ENCODE measurements around the gene WASF1.
A peak's percentile ranks its signal among the peaks of the same experiment; 100 is the strongest.

The WASF1 gene

GRCh38 chr6:110179406-110180227 lies at the start of gene WASF1:
Gene WASF1, minus strand, starts transcription at chr6:110179670. Its CDS starts 52,069 bp downstream, at chr6:110127601.
- H3K4me1 ChIP-seq (ENCODE audit: control insufficient read depth in 1 of 2, insufficient read depth in 2 of 2, low read length in 2 of 2), result peaks cover 23 to 27% of the 10 kb centered on the region in 2 donors
- peak within 1 kb of the TSS; percentile 94 for H3K27ac ChIP-seq (ENCODE audit: low read length)
- peak within 1 kb of the TSS; percentile 73 to 99 for H3K4me3 ChIP-seq (ENCODE audit: low read depth in 1 of 2, low read length in 2 of 2)

GRCh38 chr6:110226261-110226660 lies 46.8 kb upstream of the WASF1 start:
- Histone ChIP-seq H3K4me1 (ENCODE audit: control insufficient read depth in 1 of 2, insufficient read depth in 2 of 2, low read length in 2 of 2) (no peaks in the 10 kb centered on the region), H3K9me3 (ENCODE audit: control insufficient read depth in 1 of 2, low read length in 2 of 2) (no peaks in the 10 kb centered on the region), H3K27me3 (ENCODE audit: low read depth, low read length) (no peaks in the 10 kb centered on the region), H3K4me3 (ENCODE audit: low read depth in 1 of 2, low read length in 2 of 2) (no peak overlapping the region), H3K27ac (ENCODE audit: low read length) (no peak overlapping the region), H3K36me3 (ENCODE audit: control insufficient read depth in 1 of 2, insufficient read depth in 2 of 2, low read length in 2 of 2) (peaks cover 23 to 27% of the 10 kb centered on the region in 2 donors)

More at GRCh38 chr6:110179406-110180227, at the start of gene WASF1:
- H3K9me3 ChIP-seq (ENCODE audit: control insufficient read depth in 1 of 2, low read length in 2 of 2), result no peaks in the 10 kb centered on the region
- H3K27me3 ChIP-seq (ENCODE audit: low read depth, low read length), result no peaks in the 10 kb centered on the region
- peaks cover 0 to 3% of the 10 kb centered on the region in 2 donors for H3K36me3 ChIP-seq (ENCODE audit: control insufficient read depth in 1 of 2, insufficient read depth in 2 of 2, low read length in 2 of 2)

- peaks cover 20 to 50% of the 10 kb centered on the region in 2 donors for H3K36me3 ChIP-seq (ENCODE audit: control insufficient read depth in 1 of 2, insufficient read depth in 2 of 2, low read length in 2 of 2)
- H3K4me3 ChIP-seq (ENCODE audit: low read depth in 1 of 2, low read length in 2 of 2), result no peak overlapping the region
- no peak overlapping the region for H3K27ac ChIP-seq (ENCODE audit: low read length)
- H3K27me3 ChIP-seq (ENCODE audit: low read depth, low read length), result no peaks in the 10 kb centered on the region
- H3K4me1 ChIP-seq (ENCODE audit: control insufficient read depth in 1 of 2, insufficient read depth in 2 of 2, low read length in 2 of 2), result no peaks in the 10 kb centered on the region
- no peaks in the 10 kb centered on the region for H3K9me3 ChIP-seq (ENCODE audit: control insufficient read depth in 1 of 2, low read length in 2 of 2)
These were observed 42.3 kb upstream of the WASF1 start for GRCh38 chr6:110221738-110222137.

- no peaks in the 10 kb centered on the region for H3K9me3 ChIP-seq (ENCODE audit: control insufficient read depth in 1 of 2, low read length in 2 of 2)
- no peak overlapping the region for H3K27ac ChIP-seq (ENCODE audit: low read length)
- H3K4me1 ChIP-seq (ENCODE audit: control insufficient read depth in 1 of 2, insufficient read depth in 2 of 2, low read length in 2 of 2), result no peaks in the 10 kb centered on the region
- H3K36me3 ChIP-seq (ENCODE audit: control insufficient read depth in 1 of 2, insufficient read depth in 2 of 2, low read length in 2 of 2), result peaks cover 51 to 52% of the 10 kb centered on the region in 2 donors
- no peak overlapping the region for H3K4me3 ChIP-seq (ENCODE audit: low read depth in 1 of 2, low read length in 2 of 2)
- no peaks in the 10 kb centered on the region for H3K27me3 ChIP-seq (ENCODE audit: low read depth, low read length)
These were observed 37.8 kb upstream of the WASF1 start for GRCh38 chr6:110217266-110217665.

GRCh38 chr6:110216140-110216539 lies 36.7 kb upstream of the WASF1 start:
- H3K4me3 ChIP-seq (ENCODE audit: low read depth in 1 of 2, low read length in 2 of 2), result no peak overlapping the region
- H3K27ac ChIP-seq (ENCODE audit: low read length), result no peak overlapping the region
- H3K36me3 ChIP-seq (ENCODE audit: control insufficient read depth in 1 of 2, insufficient read depth in 2 of 2, low read length in 2 of 2), result peaks cover 60 to 61% of the 10 kb centered on the region in 2 donors

GRCh38 chr6:110214338-110214737 lies 34.9 kb upstream of the WASF1 start:
- no peaks in the 10 kb centered on the region for H3K27me3 ChIP-seq (ENCODE audit: low read depth, low read length)
- no peak overlapping the region for H3K27ac ChIP-seq (ENCODE audit: low read length)
- H3K4me1 ChIP-seq (ENCODE audit: control insufficient read depth in 1 of 2, insufficient read depth in 2 of 2, low read length in 2 of 2), result no peaks in the 10 kb centered on the region
- H3K36me3 ChIP-seq (ENCODE audit: control insufficient read depth in 1 of 2, insufficient read depth in 2 of 2, low read length in 2 of 2), result peaks cover 52 to 60% of the 10 kb centered on the region in 2 donors
- H3K9me3 ChIP-seq (ENCODE audit: control insufficient read depth in 1 of 2, low read length in 2 of 2), result no peaks in the 10 kb centered on the region
- no peak overlapping the region for H3K4me3 ChIP-seq (ENCODE audit: low read depth in 1 of 2, low read length in 2 of 2)

More at GRCh38 chr6:110216140-110216539, 36.7 kb upstream of the WASF1 start:
- Histone ChIP-seq H3K27me3 (ENCODE audit: low read depth, low read length) (no peaks in the 10 kb centered on the region), H3K9me3 (ENCODE audit: control insufficient read depth in 1 of 2, low read length in 2 of 2) (no peaks in the 10 kb centered on the region), H3K4me1 (ENCODE audit: control insufficient read depth in 1 of 2, insufficient read depth in 2 of 2, low read length in 2 of 2) (no peaks in the 10 kb centered on the region)

- Histone ChIP-seq H3K4me1 (ENCODE audit: control insufficient read depth in 1 of 2, insufficient read depth in 2 of 2, low read length in 2 of 2) (no peaks in the 10 kb centered on the region), H3K36me3 (ENCODE audit: control insufficient read depth in 1 of 2, insufficient read depth in 2 of 2, low read length in 2 of 2) (peaks cover 37 to 61% of the 10 kb centered on the region in 2 donors), H3K27ac (ENCODE audit: low read length) (no peak overlapping the region), H3K27me3 (ENCODE audit: low read depth, low read length) (no peaks in the 10 kb centered on the region), H3K9me3 (ENCODE audit: control insufficient read depth in 1 of 2, low read length in 2 of 2) (no peaks in the 10 kb centered on the region), H3K4me3 (ENCODE audit: low read depth in 1 of 2, low read length in 2 of 2) (no peak overlapping the region)
These were observed 32.3 kb upstream of the WASF1 start for GRCh38 chr6:110211753-110212152.

GRCh38 chr6:110207652-110208051 lies 28.2 kb upstream of the WASF1 start:
- peaks cover 16 to 34% of the 10 kb centered on the region in 2 donors for H3K36me3 ChIP-seq (ENCODE audit: control insufficient read depth in 1 of 2, insufficient read depth in 2 of 2, low read length in 2 of 2)
- H3K9me3 ChIP-seq (ENCODE audit: control insufficient read depth in 1 of 2, low read length in 2 of 2), result no peaks in the 10 kb centered on the region
- no peaks in the 10 kb centered on the region for H3K4me1 ChIP-seq (ENCODE audit: control insufficient read depth in 1 of 2, insufficient read depth in 2 of 2, low read length in 2 of 2)
- no peak overlapping the region for H3K27ac ChIP-seq (ENCODE audit: low read length)
- no peak overlapping the region for H3K4me3 ChIP-seq (ENCODE audit: low read depth in 1 of 2, low read length in 2 of 2)
- no peaks in the 10 kb centered on the region for H3K27me3 ChIP-seq (ENCODE audit: low read depth, low read length)

- H3K4me1 ChIP-seq (ENCODE audit: control insufficient read depth in 1 of 2, insufficient read depth in 2 of 2, low read length in 2 of 2), result peaks cover 0 to 8% of the 10 kb centered on the region in 2 donors
- H3K27me3 ChIP-seq (ENCODE audit: low read depth, low read length), result no peaks in the 10 kb centered on the region
- no peaks in the 10 kb centered on the region for H3K9me3 ChIP-seq (ENCODE audit: control insufficient read depth in 1 of 2, low read length in 2 of 2)
- H3K27ac ChIP-seq (ENCODE audit: low read length), result no peak overlapping the region
- no peak overlapping the region for H3K4me3 ChIP-seq (ENCODE audit: low read depth in 1 of 2, low read length in 2 of 2)
- H3K36me3 ChIP-seq (ENCODE audit: control insufficient read depth in 1 of 2, insufficient read depth in 2 of 2, low read length in 2 of 2), result peaks cover 0 to 7% of the 10 kb centered on the region in 2 donors
These were observed 21.8 kb upstream of the WASF1 start for GRCh38 chr6:110201151-110201884.

- no peaks in the 10 kb centered on the region for H3K27me3 ChIP-seq (ENCODE audit: low read depth, low read length)
- H3K9me3 ChIP-seq (ENCODE audit: control insufficient read depth in 1 of 2, low read length in 2 of 2), result no peaks in the 10 kb centered on the region
- H3K36me3 ChIP-seq (ENCODE audit: control insufficient read depth in 1 of 2, insufficient read depth in 2 of 2, low read length in 2 of 2), result peaks cover 6 to 12% of the 10 kb centered on the region in 2 donors
- peaks cover 0 to 8% of the 10 kb centered on the region in 2 donors for H3K4me1 ChIP-seq (ENCODE audit: control insufficient read depth in 1 of 2, insufficient read depth in 2 of 2, low read length in 2 of 2)
- H3K4me3 ChIP-seq (ENCODE audit: low read depth in 1 of 2, low read length in 2 of 2), result no peak overlapping the region
- no peak overlapping the region for H3K27ac ChIP-seq (ENCODE audit: low read length)
These were observed 19.1 kb upstream of the WASF1 start for GRCh38 chr6:110198561-110198960.

GRCh38 chr6:110196874-110197273 lies 17.4 kb upstream of the WASF1 start:
- H3K27me3 ChIP-seq (ENCODE audit: low read depth, low read length), result no peaks in the 10 kb centered on the region
- no peak overlapping the region for H3K4me3 ChIP-seq (ENCODE audit: low read depth in 1 of 2, low read length in 2 of 2)
- H3K27ac ChIP-seq (ENCODE audit: low read length), result no peak overlapping the region
- H3K9me3 ChIP-seq (ENCODE audit: control insufficient read depth in 1 of 2, low read length in 2 of 2), result no peaks in the 10 kb centered on the region
- H3K36me3 ChIP-seq (ENCODE audit: control insufficient read depth in 1 of 2, insufficient read depth in 2 of 2, low read length in 2 of 2), result peaks cover 6 to 14% of the 10 kb centered on the region in 2 donors
- H3K4me1 ChIP-seq (ENCODE audit: control insufficient read depth in 1 of 2, insufficient read depth in 2 of 2, low read length in 2 of 2), result peaks cover 0 to 8% of the 10 kb centered on the region in 2 donors

Measured in muscle layer of duodenum (tissue), 2 donors.